Measurements from ENCODE around the gene C9orf50. TPM values are rescaled to one million over a fixed set of nuclear protein-coding genes. Genes with fewer than 3 reads are reported as not detected.
A peak's percentile ranks its signal among the peaks of the same experiment; 100 is the strongest.
"Not testable (repeated sequence)": the region's sequence is repeated elsewhere in the genome, so short reads cannot be mapped to it uniquely, and the experiment has no call there.

Gene C9orf50, protein sequence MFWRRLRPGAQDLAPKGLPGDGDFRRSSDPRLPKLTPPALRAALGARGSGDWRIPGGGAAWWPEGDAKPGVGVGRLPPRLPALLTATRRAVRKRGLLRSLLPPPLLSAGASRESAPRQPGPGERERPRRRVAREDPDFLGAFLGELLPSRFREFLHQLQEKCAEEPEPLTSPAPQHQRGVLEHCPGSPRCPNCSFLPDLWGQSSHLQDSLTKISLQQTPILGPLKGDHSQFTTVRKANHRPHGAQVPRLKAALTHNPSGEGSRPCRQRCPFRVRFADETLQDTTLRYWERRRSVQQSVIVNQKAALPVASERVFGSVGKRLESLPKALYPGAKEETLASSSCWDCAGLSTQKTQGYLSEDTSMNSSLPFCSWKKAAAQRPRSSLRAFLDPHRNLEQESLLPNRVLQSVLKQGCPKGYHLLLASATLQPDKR
- not detected for total RNA-seq

GRCh38 chr9:129620669-129621295, at the start of gene C9orf50:
C9orf50 (minus strand) TSS chr9:129621101; CDS start chr9:129620574, 527 bp downstream.
- DNase-seq: no peak
- Mint-ChIP-seq H3K9me3 (no peaks in the 10 kb centered on the region), H3K36me3 (ENCODE audit: low read depth) (peaks cover 3% of the 10 kb centered on the region), H3K4me1 (peaks cover 24% of the 10 kb centered on the region), H3K27me3 (peaks cover 35% of the 10 kb centered on the region), H3K27ac (no peak within 1 kb of the TSS), H3K4me3 (no peak within 1 kb of the TSS)
- CTCF ChIA-PET: interaction anchor here (0.5 to 1.3 kb wide), 4 partner anchors 478 to 1536 kb away, joined by 3 to 5 read pairs (median 4); no protein-coding TSS in a partner anchor
- POLR2A ChIA-PET: interaction anchor here (1.0 to 1.6 kb wide), 2 partner anchors 481 to 489 kb away, joined by 4 to 5 read pairs; no protein-coding TSS in a partner anchor

GRCh38 chr9:129669946-129670345, 49.0 kb upstream of the C9orf50 start:
- Mint-ChIP-seq H3K4me1 (peaks cover 5% of the 10 kb centered on the region), H3K27me3 (peaks cover 21% of the 10 kb centered on the region), H3K27ac (no peak overlapping the region), H3K9me3 (no peaks in the 10 kb centered on the region), H3K36me3 (ENCODE audit: low read depth) (no peaks in the 10 kb centered on the region), H3K4me3 (no peak overlapping the region)
- DNase-seq: no peak
- POLR2A ChIA-PET: no interaction called here
- CTCF ChIA-PET: no interaction called here

GRCh38 chr9:129669141-129669718, 48.3 kb upstream of the C9orf50 start:
- CTCF ChIA-PET: no interaction called here
- Mint-ChIP-seq H3K9me3 (no peaks in the 10 kb centered on the region), H3K4me3 (no peak overlapping the region), H3K4me1 (peaks cover 9% of the 10 kb centered on the region), H3K27ac (no peak overlapping the region), H3K27me3 (peaks cover 25% of the 10 kb centered on the region), H3K36me3 (ENCODE audit: low read depth) (no peaks in the 10 kb centered on the region)
- POLR2A ChIA-PET: no interaction called here
- no peak for DNase-seq

DNA sequence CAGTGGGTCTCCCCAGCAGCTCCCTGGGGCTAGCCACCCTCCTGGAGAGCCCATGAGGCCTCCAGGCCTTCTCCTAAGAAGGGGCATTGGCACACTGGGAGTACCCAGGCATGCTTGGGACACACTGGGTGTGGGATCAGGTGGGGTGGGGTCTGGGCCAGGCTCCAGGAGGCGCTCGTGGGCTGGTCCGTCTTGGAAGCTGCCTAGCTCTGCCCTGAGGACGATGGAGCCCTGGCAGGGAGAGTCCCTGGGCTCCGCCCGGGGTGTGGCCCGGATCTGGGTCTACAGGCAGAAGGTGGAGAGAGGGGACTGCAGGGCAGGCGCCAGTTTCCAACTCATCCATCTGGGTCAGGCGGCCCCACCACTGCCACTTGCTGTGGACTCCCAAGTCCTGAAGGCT, 46.9 kb upstream of the C9orf50 start:
- ChIA-PET POLR2A (no interaction called here), CTCF (no interaction called here)
- H3K27ac Mint-ChIP-seq: no peak overlapping the region
- H3K27me3 Mint-ChIP-seq: peaks cover 23% of the 10 kb centered on the region
- H3K4me1 Mint-ChIP-seq: peaks cover 9% of the 10 kb centered on the region
- no peaks in the 10 kb centered on the region for H3K36me3 Mint-ChIP-seq (ENCODE audit: low read depth)
- no peaks in the 10 kb centered on the region for H3K9me3 Mint-ChIP-seq
- H3K4me3 Mint-ChIP-seq: no peak overlapping the region
- no peak for DNase-seq

DNA sequence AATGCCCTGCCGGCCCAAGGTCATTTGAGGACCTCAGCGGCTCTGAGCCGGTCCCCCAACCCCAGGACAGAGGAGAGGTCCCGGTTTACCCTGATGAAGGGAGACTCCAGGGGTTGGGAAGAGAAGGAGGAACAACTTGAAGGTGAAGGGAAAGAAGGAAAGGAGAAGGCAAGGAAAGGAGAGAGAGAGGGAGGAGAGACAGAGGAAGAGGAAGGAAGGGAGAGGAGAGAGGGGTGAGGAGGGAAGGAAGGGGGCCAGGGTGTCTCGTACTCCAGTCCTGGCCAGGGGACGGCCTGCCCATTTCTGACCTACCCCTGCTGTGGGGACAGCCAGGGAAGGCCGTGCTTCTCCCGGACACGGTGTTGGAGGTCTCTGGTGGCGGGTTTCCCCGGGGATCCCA, 46.5 kb upstream of the C9orf50 start:
- H3K4me3 Mint-ChIP-seq: no peak overlapping the region
- ChIA-PET CTCF (no interaction called here), POLR2A (no interaction called here)
- no peak overlapping the region for H3K27ac Mint-ChIP-seq
- peaks cover 9% of the 10 kb centered on the region for H3K4me1 Mint-ChIP-seq
- no peaks in the 10 kb centered on the region for H3K36me3 Mint-ChIP-seq (ENCODE audit: low read depth)
- DNase-seq: no peak
- peaks cover 28% of the 10 kb centered on the region for H3K27me3 Mint-ChIP-seq
- H3K9me3 Mint-ChIP-seq: no peaks in the 10 kb centered on the region

GRCh38 chr9:129666575-129666974, 45.7 kb upstream of the C9orf50 start:
- H3K36me3 Mint-ChIP-seq (ENCODE audit: low read depth): no peaks in the 10 kb centered on the region
- H3K4me1 Mint-ChIP-seq: peaks cover 7% of the 10 kb centered on the region
- H3K9me3 Mint-ChIP-seq: no peaks in the 10 kb centered on the region
- no peak overlapping the region for H3K27ac Mint-ChIP-seq
- no peak overlapping the region for H3K4me3 Mint-ChIP-seq
- peaks cover 29% of the 10 kb centered on the region for H3K27me3 Mint-ChIP-seq
- no peak for DNase-seq
- ChIA-PET CTCF (no interaction called here), POLR2A (no interaction called here)

DNA sequence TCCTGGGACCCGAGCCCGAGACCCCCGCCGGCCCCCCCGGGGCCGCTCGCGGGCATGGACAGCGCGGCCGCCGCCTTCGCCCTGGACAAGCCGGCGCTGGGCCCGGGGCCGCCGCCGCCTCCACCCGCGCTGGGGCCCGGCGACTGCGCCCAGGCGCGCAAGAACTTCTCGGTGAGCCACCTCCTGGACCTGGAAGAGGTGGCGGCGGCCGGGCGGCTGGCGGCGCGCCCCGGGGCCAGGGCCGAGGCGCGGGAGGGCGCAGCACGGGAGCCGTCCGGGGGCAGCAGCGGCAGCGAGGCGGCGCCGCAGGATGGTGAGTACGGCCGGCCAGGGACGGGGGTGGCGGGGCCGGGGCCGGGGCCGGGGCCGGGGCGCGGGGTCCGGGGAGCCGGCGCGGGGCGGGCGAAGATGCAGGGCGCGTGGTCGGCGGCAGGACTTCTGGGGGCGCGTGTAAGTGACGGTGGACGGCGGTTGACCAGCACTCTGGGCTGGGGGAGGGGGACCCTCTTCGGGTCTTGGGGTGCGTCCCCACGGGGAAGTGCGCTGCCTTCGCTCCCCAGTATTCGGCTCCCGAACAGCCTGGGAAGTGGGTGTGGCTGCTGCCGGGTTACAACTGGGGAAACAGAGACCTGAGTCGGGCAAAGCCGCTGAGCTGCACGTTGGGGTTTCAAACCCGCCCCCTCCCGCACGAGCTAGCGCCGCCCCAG, 45.1 kb upstream of the C9orf50 start:
- H3K4me1 Mint-ChIP-seq: peaks cover 6% of the 10 kb centered on the region
- no peak overlapping the region for H3K4me3 Mint-ChIP-seq
- no peaks in the 10 kb centered on the region for H3K9me3 Mint-ChIP-seq
- ChIA-PET CTCF (no interaction called here), POLR2A (no interaction called here)
- no peak for DNase-seq
- H3K36me3 Mint-ChIP-seq (ENCODE audit: low read depth): no peaks in the 10 kb centered on the region
- no peak overlapping the region for H3K27ac Mint-ChIP-seq
- H3K27me3 Mint-ChIP-seq: peaks cover 33% of the 10 kb centered on the region

DNA sequence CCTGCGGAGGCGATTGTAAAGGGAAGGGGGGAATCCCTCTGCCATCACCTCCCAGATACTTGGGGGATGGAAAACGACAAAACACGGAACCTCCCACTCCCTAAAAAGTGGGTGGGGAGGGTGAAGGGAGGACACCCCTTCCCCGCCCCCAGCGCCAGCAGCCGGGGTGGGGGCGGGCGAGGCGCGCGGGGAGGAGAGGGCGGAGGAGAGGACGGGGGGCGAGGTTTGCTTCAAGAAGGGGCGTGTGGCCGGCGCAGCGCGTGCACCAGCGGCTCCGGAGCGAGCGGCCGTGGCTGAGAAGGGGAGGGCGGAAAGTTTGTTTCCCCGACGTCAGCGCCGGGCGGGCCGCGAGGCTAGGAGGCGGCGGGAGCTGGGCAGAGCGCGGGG, 44.5 kb upstream of the C9orf50 start, which contains the start of gene PRRX2:
TSS of gene PRRX2 (plus strand) at position 259 of the 387 bp plus-strand sequence. CDS start 221 bp downstream, outside the sequence.
- Mint-ChIP-seq H3K4me3 (peak within 1 kb of the TSS; percentile 44), H3K27ac (no peak within 1 kb of the TSS)

DNA sequence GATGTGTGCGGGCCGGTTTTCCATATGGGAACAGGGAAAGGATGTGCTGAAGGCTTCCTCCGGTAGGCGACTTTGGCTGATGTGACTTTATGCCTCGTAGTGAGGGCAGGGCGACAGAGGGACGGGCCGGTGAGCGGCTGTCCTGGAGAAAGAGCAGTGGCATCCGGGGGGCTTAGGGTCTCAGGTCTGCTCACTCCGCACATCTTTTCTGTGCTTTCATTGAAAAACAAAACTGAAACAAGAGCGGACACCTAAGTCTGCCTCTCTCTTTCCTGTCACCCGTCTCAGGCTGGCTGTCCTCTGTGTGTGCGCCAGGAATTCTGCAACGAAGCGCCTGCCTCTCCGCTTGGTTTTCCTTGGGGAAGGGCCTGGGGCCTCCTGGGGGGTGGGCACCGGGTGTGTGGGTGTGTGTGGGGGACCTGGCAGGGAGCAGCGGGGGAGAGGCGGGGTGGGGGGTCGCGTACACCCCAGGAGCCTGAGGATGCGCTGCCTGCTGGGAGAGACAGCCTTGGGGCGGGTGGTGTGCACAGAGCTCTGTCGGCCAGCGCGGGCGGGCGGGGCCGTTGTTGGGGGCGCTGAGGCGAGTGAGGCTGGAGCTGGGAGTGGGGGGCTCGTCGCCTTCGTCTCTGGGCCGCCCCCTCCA, 44.0 kb upstream of the C9orf50 start:
- H3K27me3 Mint-ChIP-seq: peaks cover 35% of the 10 kb centered on the region
- peaks cover 5% of the 10 kb centered on the region for H3K4me1 Mint-ChIP-seq
- H3K4me3 Mint-ChIP-seq: peak overlapping the region; percentile 44
- no peaks in the 10 kb centered on the region for H3K36me3 Mint-ChIP-seq (ENCODE audit: low read depth)
- DNase-seq: no peak
- H3K9me3 Mint-ChIP-seq: no peaks in the 10 kb centered on the region
- no peak overlapping the region for H3K27ac Mint-ChIP-seq
- CTCF ChIA-PET: no interaction called here
- POLR2A ChIA-PET: no interaction called here

More for the DNA sequence above, 44.5 kb upstream of the C9orf50 start, which contains the start of gene PRRX2:
- Mint-ChIP-seq H3K36me3 (ENCODE audit: low read depth) (no peaks in the 10 kb centered on the region), H3K4me1 (peaks cover 5% of the 10 kb centered on the region), H3K27me3 (peaks cover 37% of the 10 kb centered on the region), H3K9me3 (no peaks in the 10 kb centered on the region)
- CTCF ChIA-PET: no interaction called here
- DNase-seq: peak; percentile 33
- POLR2A ChIA-PET: no interaction called here

DNA sequence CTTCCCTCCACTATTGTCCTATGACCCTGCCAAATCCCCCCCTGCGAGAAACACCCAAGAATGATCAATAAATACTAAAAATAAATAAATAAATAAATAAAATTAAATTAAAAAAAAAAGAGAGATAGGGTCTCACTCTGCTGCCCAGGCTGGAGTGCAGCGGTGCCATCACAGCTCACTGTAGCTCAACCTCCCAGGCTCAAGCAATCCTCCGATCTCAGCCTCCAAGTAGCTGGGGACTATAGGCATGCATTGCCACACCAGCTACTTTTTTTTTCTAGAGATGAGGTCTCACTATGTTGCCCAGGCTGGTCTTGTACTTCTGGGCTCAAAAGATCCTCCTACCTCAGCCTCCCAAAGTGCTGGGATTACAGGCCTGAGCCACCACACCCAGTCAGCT, 41.3 kb upstream of the C9orf50 start:
- CTCF ChIA-PET; H3K27ac Mint-ChIP-seq; H3K36me3 Mint-ChIP-seq (ENCODE audit: low read depth); POLR2A ChIA-PET; H3K9me3 Mint-ChIP-seq; H3K4me1 Mint-ChIP-seq; DNase-seq; H3K4me3 Mint-ChIP-seq: not testable (repeated sequence)
- H3K27me3 Mint-ChIP-seq: peaks cover 28% of the 10 kb centered on the region

GRCh38 chr9:129661029-129661428, 40.1 kb upstream of the C9orf50 start:
- Mint-ChIP-seq H3K4me1 (peaks cover 4% of the 10 kb centered on the region), H3K36me3 (ENCODE audit: low read depth) (no peaks in the 10 kb centered on the region), H3K27ac (no peak overlapping the region), H3K4me3 (no peak overlapping the region), H3K27me3 (peaks cover 22% of the 10 kb centered on the region), H3K9me3 (no peaks in the 10 kb centered on the region)
- ChIA-PET CTCF (interaction anchor here (1.0 kb wide), 1 partner anchor 18 kb away, joined by 3 read pairs; no protein-coding TSS in a partner anchor), POLR2A (no interaction called here)
- DNase-seq: no peak

DNA sequence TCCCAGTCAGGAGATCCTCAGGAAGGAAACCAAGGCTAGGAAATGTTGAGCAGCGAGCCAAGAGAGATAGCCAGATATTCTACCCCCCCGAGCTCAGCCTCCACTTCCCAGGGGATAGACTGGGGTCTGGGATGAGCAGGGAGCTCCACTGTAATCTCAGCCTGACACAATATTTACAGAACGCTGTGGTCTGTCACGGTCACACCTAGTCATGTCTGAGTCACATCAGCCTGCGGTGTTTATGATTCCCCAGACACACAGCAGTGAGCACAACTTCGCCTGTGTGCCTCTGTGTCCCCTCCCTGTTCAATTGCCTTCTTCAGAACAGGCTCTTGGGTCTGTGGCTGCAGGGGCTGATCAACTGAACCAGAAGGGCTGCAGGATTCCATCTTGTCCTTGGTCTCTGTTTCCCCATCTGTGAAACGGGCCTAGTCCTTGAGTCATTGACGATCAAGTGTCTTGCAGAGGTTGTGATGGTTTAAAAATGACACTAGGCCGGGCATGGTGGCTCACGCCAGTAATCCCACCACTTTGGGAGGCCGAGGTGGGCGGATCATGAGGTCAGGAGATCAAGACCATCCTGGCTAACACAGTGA, 36.0 kb upstream of the C9orf50 start:
- no peaks in the 10 kb centered on the region for H3K4me1 Mint-ChIP-seq
- H3K4me3 Mint-ChIP-seq: no peak overlapping the region
- no peaks in the 10 kb centered on the region for H3K36me3 Mint-ChIP-seq (ENCODE audit: low read depth)
- DNase-seq: no peak
- H3K27me3 Mint-ChIP-seq: peaks cover 9% of the 10 kb centered on the region
- no peak overlapping the region for H3K27ac Mint-ChIP-seq
- CTCF ChIA-PET: interaction anchor here (0.8 kb wide), 1 partner anchor 70 kb away, joined by 3 read pairs; no protein-coding TSS in a partner anchor
- POLR2A ChIA-PET: no interaction called here
- H3K9me3 Mint-ChIP-seq: no peaks in the 10 kb centered on the region
